Activated T-cell treated with anti-CD3 and anti-CD28 coated beads for 1 hour (primary cell): ENCODE data around the gene TMEFF2.
"Not testable (repeated sequence)": the region's sequence is repeated elsewhere in the genome, so short reads cannot be mapped to it uniquely, and the experiment has no call there.

ENCODE experiments used
- DNase-seq: peaks from one replicate; pipeline ENCODE4 v3.0.0-alpha.2; 2020; ENCODE audit warnings: low read depth

TMEFF2 gene

GRCh38 chr2:192130312-192130711 is 64.4 kb downstream of the TMEFF2 start:
- DNase-seq: not testable (repeated sequence)

- no peak for DNase-seq
These were observed 66.1 kb downstream of the TMEFF2 start for GRCh38 chr2:192128655-192129054.

DNA sequence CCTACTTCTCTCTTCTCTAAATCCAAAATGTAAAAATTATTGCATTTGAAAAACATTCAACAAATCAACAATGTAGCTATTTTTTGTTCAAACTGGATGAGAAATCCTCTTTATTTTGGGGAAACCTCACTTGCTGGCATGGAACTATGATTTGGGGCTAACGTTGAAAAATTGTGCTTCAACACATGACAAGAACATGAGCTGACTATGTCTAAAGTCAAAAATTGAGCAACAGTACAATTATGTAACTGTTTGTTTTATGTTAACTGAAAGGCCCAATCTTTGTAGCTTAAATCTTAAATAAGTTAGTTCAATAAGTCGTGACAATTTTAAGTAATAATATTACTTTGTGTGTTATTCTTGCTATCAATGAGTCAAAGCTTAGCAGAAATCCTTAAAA is 67.3 kb downstream of the TMEFF2 start:
- DNase-seq: no peak

DNA sequence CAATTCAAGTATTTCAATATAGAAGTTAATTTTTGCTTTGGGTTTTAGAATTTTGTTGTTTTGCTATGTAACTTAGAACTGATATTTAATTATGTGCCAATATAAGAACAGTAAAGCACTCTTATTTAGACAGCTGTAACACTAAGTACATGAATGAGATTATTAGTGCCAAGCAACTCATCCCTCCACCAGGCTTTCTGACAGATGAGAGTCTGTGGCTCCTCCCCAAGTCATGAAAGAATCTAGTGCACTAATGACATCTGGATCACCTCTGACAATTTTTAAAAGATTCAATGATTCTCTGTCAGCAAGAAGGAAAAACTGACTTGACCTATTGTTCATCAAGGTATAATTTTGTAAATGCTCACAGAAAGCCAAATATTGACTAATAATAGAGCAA is 67.8 kb downstream of the TMEFF2 start:
- DNase-seq: no peak

GRCh38 chr2:192126426-192126825 is 68.3 kb downstream of the TMEFF2 start:
- DNase-seq: no peak

- DNase-seq: no peak
These were observed 70.2 kb downstream of the TMEFF2 start for GRCh38 chr2:192124571-192124970.

- no peak for DNase-seq
These were observed 70.9 kb downstream of the TMEFF2 start for GRCh38 chr2:192123847-192124246.

DNA sequence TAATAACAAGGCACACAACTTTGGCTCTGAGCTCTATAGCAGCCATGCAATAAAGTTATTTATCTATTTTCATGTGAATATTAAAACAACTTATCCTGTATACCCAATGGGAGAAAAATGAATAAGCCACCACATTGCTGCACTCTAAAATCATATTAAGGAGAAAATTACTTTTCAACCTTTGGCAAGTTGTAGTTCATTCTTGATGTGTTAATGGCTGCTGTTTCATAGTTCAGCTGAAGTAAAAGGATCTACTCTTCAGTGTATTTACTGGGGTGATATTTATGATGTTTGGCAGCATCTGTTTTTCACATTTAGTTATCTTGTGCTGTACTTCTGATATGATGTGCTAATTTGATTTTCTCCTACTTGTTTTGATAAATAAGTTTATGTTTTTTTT is 71.8 kb downstream of the TMEFF2 start:
- no peak for DNase-seq

GRCh38 chr2:192122141-192122540 is 72.6 kb downstream of the TMEFF2 start:
- DNase-seq: no peak

- no peak for DNase-seq
These were observed 75.2 kb downstream of the TMEFF2 start for GRCh38 chr2:192119536-192119935.

- DNase-seq: no peak
These were observed 77.0 kb downstream of the TMEFF2 start for GRCh38 chr2:192117705-192118104.

DNA sequence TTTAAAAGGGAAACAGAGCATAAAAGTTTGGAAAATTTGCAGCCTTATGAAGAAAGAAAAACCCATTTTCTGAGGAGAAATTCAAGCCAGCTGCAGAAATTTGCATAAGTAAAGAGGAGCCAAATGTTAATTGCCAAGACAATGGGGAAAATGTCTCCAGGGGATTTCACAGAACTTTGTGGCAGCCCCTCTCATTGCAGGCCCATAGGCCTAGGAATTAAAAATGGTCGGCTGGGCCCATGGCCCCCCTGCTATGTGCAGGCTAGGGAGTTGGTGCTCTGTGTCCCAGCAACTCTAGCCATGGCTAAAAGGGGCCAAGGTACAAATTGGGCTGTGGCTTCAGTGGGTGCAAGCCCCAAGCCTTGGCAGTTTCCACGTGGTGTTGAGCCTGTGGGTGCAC is 83.2 kb downstream of the TMEFF2 start:
- not testable (repeated sequence) for DNase-seq

DNA sequence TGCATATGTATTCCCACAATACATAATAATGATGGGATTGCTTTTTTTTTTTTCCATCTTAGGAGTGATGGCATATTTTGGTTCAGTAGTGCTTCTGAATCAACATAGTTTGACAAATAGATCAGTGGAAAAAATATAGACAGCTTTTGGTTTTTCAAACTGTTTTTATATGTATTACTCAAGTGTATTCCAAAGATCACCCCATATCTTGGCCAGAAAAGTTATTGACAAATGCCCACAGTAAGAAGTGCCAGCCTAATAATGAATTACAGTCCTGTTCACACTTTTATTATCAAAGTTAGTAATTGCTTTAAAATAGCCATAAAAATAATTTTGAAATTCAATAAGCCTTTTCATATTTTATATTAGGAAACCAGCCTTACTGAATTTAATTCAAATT is 95.0 kb downstream of the TMEFF2 start:
- no peak for DNase-seq

DNA sequence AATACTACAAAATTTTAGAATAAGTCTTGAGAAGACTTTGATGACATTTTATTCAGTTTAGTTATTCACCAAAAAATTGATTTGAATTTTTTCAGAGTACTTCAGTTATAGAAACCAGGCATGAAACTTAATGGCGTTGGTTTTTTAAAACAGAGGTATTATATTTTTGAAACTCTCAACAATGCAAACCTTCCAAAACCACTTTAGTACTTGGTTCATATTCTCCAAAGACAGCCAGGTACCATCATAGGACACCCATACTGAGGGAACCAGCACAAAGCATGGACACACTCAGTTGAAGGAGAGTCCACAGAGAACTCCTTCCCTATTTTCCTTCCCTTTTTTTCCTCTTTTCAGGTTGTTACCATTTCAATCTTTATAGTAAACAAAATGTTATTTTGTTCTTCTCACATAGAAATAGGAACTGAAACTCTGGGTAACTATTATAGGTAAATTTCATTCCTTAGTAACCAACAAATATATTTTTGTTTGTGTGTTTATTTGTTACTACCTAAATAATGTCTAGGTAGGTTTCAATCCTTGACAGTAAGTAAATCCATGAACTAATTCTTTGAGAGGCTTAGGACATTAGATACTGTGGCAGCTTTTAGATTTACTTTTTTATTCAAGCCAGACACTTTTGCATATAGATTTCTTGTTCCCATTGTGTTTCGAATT is 95.8 kb downstream of the TMEFF2 start:
- DNase-seq: no peak

DNA sequence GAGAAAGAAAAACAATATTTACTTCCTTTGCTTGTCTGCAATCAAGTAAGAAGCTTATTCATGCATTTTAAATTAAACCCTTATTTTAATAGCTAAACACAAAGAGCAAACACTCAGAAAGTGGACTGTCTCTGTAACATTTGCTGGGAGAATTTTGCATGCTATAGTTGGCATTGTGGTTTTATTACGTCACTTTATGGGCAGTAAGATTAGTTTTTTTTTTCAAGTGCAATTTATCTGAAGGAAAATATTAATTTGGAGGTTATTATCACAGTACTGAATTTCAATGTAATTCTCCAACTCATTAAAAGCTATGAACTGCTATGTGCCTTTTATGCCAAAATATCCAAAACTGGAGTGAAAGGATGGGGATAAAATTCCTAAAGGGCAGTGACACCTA is 103.3 kb downstream of the TMEFF2 start:
- no peak for DNase-seq

GRCh38 chr2:192090911-192091310 is 103.8 kb downstream of the TMEFF2 start:
- DNase-seq: no peak

GRCh38 chr2:192087398-192087958 is 107.3 kb downstream of the TMEFF2 start:
- DNase-seq: no peak

DNA sequence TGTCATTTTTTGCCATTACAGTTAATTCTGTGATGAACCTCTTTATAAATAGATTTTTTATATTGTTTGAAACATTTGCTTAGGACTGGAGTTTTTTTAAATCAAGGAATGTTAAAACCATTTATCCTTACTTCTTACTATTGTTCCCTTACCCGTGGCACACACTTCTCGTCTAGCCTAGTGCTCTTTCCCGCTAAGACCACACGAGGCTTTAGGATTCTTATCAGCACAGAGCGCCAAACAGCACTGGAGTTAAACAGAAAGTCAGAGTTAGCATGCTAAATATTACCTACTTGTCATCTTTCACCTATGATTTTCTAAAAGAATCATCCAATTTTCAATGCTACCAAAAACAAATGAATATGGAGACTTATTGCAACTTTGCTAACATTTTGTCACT is 112.6 kb downstream of the TMEFF2 start:
- DNase-seq: no peak

GRCh38 chr2:192080096-192080495 is 114.6 kb downstream of the TMEFF2 start:
- DNase-seq: not testable (repeated sequence)

- no peak for DNase-seq
These were observed 120.9 kb downstream of the TMEFF2 start for GRCh38 chr2:192073878-192074277.

- DNase-seq: no peak
These were observed 122.0 kb downstream of the TMEFF2 start for GRCh38 chr2:192072778-192073177.

DNA sequence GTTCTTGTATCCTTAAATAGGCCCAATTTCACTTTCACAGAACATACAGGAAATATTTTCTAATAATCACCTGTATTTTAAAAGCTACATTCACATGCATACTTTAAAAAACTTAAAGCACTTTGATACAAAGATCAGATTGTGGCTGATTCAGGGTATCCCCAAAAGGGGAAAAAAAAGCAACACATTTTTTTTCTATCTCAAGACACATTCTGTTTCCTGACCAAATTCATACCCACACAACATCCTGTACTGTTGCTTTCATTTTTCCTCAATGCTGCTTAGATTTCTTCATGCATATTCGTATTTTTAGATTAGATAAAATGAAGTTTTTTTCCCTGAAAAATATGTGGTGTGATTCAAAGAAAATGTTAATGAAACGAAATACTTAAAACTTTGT is 122.5 kb downstream of the TMEFF2 start:
- DNase-seq: no peak

DNA sequence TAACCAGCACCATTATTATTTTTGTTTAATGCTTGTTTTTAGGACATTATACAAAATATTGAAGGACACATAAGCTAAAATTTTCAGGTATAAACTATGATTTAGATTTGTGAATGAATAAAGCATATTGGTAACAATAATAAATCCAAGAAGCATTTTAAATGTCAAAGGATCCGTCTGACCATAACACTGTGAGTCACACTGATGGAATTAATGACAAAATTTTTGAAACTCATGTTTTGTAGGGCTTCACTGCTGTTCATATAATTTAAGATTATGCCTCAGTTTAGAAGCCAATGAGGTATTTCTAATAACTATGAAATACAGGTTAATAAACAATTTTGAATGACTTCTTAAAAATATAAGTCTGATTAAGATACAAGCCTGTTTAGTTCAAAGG is 124.6 kb downstream of the TMEFF2 start:
- DNase-seq: no peak

GRCh38 chr2:192069417-192069816 is 125.3 kb downstream of the TMEFF2 start:
- no peak for DNase-seq
